HG03064 (cell line): ENCODE measurements around the gene CRB2.

Experiments used
- ATAC-seq: cut with Tn5 transposase; IDR thresholded peaks from one replicate; pipeline ENCODE4 v1.9.1; 2021; ENCODE audit warnings: low read depth; ENCODE audit not compliant: unreplicated experiment

CRB2 gene

GRCh38 chr9:123377211-123377971 lies 21.4 kb downstream of the CRB2 start:
- ATAC-seq = no peak

GRCh38 chr9:123378025-123378424 lies 22.0 kb downstream of the CRB2 start:
- ATAC-seq = no peak

GRCh38 chr9:123378956-123379660 lies 23.1 kb downstream of the CRB2 start:
- no peak for ATAC-seq

- ATAC-seq = no peak
These were observed 25.1 kb downstream of the CRB2 start for GRCh38 chr9:123380852-123381705.

DNA sequence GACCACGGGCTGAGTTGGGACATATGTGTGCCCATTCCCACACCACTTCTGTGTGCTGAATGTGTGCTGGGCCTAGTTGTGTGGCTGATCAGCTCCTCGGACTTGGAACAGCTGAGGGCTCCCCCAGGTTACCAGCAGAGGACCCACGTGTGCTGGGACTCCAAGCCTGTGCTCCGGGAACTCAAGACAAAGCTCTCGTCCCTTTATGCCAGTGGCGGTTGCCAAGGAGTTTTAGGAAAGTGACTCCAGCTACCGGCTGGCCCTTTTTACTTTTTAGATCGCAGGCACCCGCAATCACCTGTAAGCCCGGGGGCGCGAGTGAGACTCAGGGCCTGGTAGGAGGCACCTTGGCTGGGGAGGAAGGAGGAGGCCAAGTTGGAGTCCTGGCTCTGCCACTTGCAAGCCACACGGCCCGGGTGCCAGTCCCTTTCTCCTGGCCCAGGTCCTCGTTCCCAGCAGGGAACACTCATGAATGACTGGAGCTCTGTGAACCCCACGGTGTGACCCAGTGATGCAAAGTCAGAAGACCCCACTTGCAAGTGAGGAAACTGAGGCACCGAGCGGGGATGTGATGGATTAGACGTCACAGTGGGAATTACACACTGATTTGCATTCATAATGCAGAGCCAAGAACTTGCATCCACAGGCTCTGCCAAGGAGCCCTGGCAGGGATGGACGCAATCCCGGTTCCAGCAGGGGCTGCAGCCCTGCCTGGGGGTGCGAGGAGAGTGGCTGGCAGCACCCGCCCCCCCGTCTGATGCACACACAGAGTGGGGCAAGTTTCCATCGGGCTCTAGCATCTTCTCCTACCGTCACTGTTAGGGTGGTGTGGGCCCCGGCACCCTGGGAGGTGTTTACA lies 26.9 kb downstream of the CRB2 start:
- no peak for ATAC-seq

GRCh38 chr9:123383512-123384170 lies 27.6 kb downstream of the CRB2 start:
- no peak for ATAC-seq

DNA sequence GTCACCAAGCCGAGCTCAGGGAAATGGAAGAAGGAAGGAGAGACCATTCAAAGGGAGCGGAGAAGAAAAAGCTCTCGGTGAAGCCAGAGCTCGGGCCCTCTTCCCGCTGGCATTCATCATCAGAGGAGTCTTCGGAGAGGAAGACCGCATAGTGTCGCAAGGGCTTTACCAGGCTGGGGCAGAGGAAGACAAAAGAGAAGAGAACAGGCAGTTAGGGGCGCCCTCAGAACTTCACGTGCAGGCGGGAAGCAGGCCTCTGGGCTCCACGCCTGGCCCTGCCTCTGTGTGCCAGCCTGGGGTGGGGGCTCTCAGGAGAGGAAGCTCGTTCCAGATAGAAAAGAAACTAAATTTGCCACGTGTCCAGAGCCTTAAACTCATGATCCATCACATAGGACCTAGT lies 31.7 kb downstream of the CRB2 start:
- no peak for ATAC-seq

DNA sequence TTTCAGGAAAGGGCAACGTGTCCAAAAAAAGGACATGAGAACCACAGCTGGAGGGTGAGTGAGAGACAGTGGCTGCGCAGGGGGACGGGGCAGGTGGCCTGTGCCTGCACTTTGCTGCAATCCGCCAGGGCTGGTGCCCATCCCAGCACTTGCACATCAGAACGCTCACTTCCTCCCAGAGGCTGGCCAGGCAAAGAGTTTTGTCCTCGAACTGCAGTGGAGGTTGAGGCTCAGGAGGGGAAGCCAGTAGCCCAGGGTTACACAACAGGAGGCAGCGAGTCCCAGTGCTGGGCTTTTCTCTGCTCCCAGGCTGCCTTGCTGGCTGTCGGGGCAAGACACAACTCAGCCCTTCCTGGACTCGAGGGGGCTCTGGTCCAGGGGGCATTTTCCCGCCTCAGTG lies 33.1 kb downstream of the CRB2 start:
- no peak for ATAC-seq

GRCh38 chr9:123389698-123390097 lies 33.7 kb downstream of the CRB2 start:
- ATAC-seq = no peak

DNA sequence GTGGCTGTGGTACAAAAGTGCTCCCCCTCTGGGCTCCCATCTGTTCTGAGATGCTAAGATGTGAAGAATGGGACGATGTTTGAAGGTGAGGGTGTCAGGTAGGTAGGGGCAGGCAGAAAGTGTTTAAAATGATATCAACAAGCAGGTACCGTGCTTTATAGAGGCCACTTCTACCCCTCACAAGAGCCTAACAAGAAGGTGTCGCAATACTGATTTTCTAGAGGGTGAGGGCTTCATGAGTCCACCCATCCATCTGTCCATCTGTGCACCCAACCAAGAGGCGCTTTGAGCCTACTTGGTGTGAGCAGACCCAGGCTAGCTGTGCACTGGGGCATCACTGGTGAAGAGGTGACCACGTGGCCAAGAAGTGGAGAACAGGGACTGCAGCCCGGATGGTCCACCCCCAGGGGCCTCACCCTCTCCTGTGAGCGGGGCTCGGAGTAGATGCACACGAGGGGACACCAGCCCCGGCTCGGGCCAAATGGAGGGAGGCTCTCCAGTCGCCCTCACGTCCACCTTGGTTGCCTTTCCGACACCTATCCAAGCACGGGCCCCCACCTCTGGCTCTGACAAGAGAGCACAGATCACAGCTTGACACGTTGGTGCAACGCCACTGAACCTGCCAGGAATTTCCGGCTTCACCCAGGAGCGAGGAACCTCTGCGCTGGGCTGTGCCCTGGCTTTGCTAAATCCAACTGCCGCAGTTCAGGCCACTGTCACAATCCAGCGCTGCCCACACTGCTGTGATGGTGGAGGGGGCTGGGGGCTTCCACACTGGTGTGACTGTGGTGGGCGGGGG lies 34.5 kb downstream of the CRB2 start:
- no peak for ATAC-seq

DNA sequence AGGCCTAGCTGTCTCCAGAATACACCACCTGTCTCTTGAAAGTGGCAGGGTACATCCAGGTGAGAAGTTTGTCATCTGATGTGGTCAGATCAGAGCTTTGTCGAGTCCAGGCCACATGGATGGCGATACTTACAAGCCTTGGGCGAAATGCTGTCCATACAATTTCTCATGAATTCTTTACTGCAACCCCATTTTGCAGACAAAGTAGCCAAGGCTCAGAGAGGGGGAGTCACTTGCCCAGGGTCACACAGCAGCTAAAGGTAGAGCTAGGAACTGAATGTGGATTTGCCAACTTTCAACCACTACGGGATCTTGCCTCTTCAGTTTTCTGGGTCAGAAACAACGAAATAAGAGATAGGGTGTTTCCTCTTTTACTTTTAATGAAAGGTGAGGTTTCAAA lies 35.2 kb downstream of the CRB2 start:
- ATAC-seq = no peak

DNA sequence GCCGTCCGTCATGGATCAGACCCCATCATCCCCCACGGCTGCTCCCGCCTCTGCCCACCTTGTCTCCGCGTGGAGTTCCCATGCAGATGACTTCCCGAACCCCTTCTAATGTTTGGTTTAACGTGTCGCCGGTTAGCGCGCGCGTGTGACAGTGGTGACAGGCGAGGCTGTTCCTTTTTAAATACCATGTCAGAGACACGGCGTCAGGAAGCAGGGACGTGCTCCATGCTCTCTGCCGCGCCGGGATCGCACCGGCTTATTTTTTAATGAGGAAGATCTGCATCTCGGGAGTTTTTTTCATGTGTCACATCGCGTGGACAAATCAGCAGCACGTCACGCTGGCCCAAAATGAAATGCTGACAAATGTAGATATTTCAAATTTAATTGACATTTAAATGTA lies 35.9 kb downstream of the CRB2 start:
- no peak for ATAC-seq

DNA sequence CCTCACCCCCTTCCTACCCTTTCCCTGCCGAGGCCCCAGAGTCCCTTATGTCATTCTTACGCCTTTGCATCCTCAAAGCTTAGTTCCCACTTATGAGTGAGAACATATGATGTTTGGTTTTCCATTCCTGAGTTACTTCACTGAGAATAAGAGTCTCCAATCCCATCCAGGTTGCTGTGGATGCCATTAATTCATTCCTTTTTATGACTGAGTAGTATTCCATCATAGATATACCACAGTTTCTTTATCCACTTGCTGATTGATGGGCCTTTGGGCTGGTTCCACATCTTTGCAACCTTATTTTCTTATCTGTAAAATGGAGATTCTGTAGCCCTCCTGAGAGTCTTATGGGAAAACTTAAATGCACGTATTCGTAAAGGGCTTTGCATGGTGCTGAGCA lies 36.8 kb downstream of the CRB2 start:
- ATAC-seq = no peak

GRCh38 chr9:123394291-123395235 lies 38.6 kb downstream of the CRB2 start:
- ATAC-seq = no peak

- ATAC-seq = no peak
These were observed 39.3 kb downstream of the CRB2 start for GRCh38 chr9:123395276-123395688.

GRCh38 chr9:123395689-123396511 lies 39.9 kb downstream of the CRB2 start:
- ATAC-seq = no peak

GRCh38 chr9:123397975-123398374 lies 42.0 kb downstream of the CRB2 start:
- no peak for ATAC-seq
